Mononuclear cell (primary cell): ENCODE data around the gene MRGPRF. TPM values are rescaled to one million over a fixed set of nuclear protein-coding genes. Genes with fewer than 3 reads are reported as not detected.

ENCODE experiments used
- H3K27me3 ChIP-seq: 2 replicates; pipeline ENCODE4 v1.6.0; 2011; ENCODE audit warnings: low read length, control low read depth; ENCODE audit not compliant: insufficient read depth
- H3K4me1 ChIP-seq: 2 replicates; pipeline ENCODE4 v1.5.1; 2011; ENCODE audit warnings: mild to moderate bottlenecking, low read length, control low read depth; ENCODE audit not compliant: insufficient read depth
- H3K4me3 ChIP-seq: 2 replicates; pipeline ENCODE4 v1.5.1; 2011; ENCODE audit warnings: mild to moderate bottlenecking, low read length, moderate library complexity
- H3K9me3 ChIP-seq: 2 replicates; pipeline ENCODE4 v1.5.1; 2011; ENCODE audit warnings: low read depth, mild to moderate bottlenecking, control low read depth, low read length
- total RNA-seq: library from RNA; depleted of rRNA; stranded (reverse); fragments of >200 nt; gene quantifications from one replicate; pipeline ENCODE4 v1.2.3, GENCODE V29; 2012

MRGPRF gene
- total RNA-seq, 1 donor, result under 0.01 TPM

GRCh38 chr11:69014084-69014851 lies 1.2 kb upstream of the MRGPRF start:
- peaks cover 24% of the 10 kb centered on the region for H3K27me3 ChIP-seq
- H3K9me3 ChIP-seq, result no peaks in the 10 kb centered on the region
- peaks cover 29% of the 10 kb centered on the region for H3K4me1 ChIP-seq
- no peak overlapping the region for H3K4me3 ChIP-seq

- H3K9me3 ChIP-seq, result no peaks in the 10 kb centered on the region
- H3K4me1 ChIP-seq, result peaks cover 29% of the 10 kb centered on the region
- H3K27me3 ChIP-seq, result peaks cover 24% of the 10 kb centered on the region
- H3K4me3 ChIP-seq, result no peak overlapping the region
Measured at GRCh38 chr11:69012092-69013008, 696 bp downstream of the MRGPRF start.

- H3K4me3 ChIP-seq, result no peak overlapping the region
- H3K9me3 ChIP-seq, result no peaks in the 10 kb centered on the region
- H3K27me3 ChIP-seq, result peaks cover 24% of the 10 kb centered on the region
- peaks cover 29% of the 10 kb centered on the region for H3K4me1 ChIP-seq
Measured at GRCh38 chr11:69011624-69012091, 1.4 kb downstream of the MRGPRF start.

GRCh38 chr11:69010964-69011623 lies 2.0 kb downstream of the MRGPRF start:
- peaks cover 24% of the 10 kb centered on the region for H3K27me3 ChIP-seq
- peaks cover 29% of the 10 kb centered on the region for H3K4me1 ChIP-seq
- no peaks in the 10 kb centered on the region for H3K9me3 ChIP-seq
- H3K4me3 ChIP-seq, result no peak overlapping the region

- peaks cover 24% of the 10 kb centered on the region for H3K27me3 ChIP-seq
- H3K9me3 ChIP-seq, result no peaks in the 10 kb centered on the region
- H3K4me3 ChIP-seq, result no peak overlapping the region
- H3K4me1 ChIP-seq, result peaks cover 29% of the 10 kb centered on the region
Measured at GRCh38 chr11:69010361-69010891, 2.6 kb downstream of the MRGPRF start.

- Histone ChIP-seq H3K27me3 (peaks cover 24% of the 10 kb centered on the region), H3K4me3 (no peak overlapping the region), H3K4me1 (peaks cover 29% of the 10 kb centered on the region), H3K9me3 (no peaks in the 10 kb centered on the region)
Measured at GRCh38 chr11:69009441-69010211, 3.4 kb downstream of the MRGPRF start.

GRCh38 chr11:69008737-69009440 lies 4.2 kb downstream of the MRGPRF start:
- H3K9me3 ChIP-seq, result no peaks in the 10 kb centered on the region
- peaks cover 29% of the 10 kb centered on the region for H3K4me1 ChIP-seq
- H3K27me3 ChIP-seq, result peaks cover 24% of the 10 kb centered on the region
- H3K4me3 ChIP-seq, result no peak overlapping the region

- H3K9me3 ChIP-seq, result no peaks in the 10 kb centered on the region
- peaks cover 18% of the 10 kb centered on the region for H3K27me3 ChIP-seq
- peaks cover 23% of the 10 kb centered on the region for H3K4me1 ChIP-seq
- H3K4me3 ChIP-seq, result no peak overlapping the region
Measured at GRCh38 chr11:69007975-69008381, 5.1 kb downstream of the MRGPRF start.

GRCh38 chr11:69006816-69007215 lies 6.2 kb downstream of the MRGPRF start:
- H3K4me3 ChIP-seq, result no peak overlapping the region
- H3K9me3 ChIP-seq, result no peaks in the 10 kb centered on the region
- peaks cover 6% of the 10 kb centered on the region for H3K27me3 ChIP-seq
- peaks cover 11% of the 10 kb centered on the region for H3K4me1 ChIP-seq

GRCh38 chr11:69005631-69006368 lies 7.2 kb downstream of the MRGPRF start:
- Histone ChIP-seq H3K4me1 (peaks cover 4% of the 10 kb centered on the region), H3K27me3 (peaks cover 3% of the 10 kb centered on the region), H3K9me3 (no peaks in the 10 kb centered on the region), H3K4me3 (no peak overlapping the region)

- Histone ChIP-seq H3K4me1 (no peaks in the 10 kb centered on the region), H3K4me3 (no peak overlapping the region), H3K27me3 (no peaks in the 10 kb centered on the region)
Measured at GRCh38 chr11:69005183-69005630, 7.8 kb downstream of the MRGPRF start.

GRCh38 chr11:69004411-69005182 lies 8.4 kb downstream of the MRGPRF start:
- H3K27me3 ChIP-seq, result no peaks in the 10 kb centered on the region
- no peak overlapping the region for H3K4me3 ChIP-seq
- H3K9me3 ChIP-seq, result no peaks in the 10 kb centered on the region
- H3K4me1 ChIP-seq, result no peaks in the 10 kb centered on the region

More at GRCh38 chr11:69005183-69005630, 7.8 kb downstream of the MRGPRF start:
- H3K9me3 ChIP-seq, result no peaks in the 10 kb centered on the region
